Stimulated activated CD8-positive, alpha-beta memory T cell treated with anti-CD3 and anti-CD28 coated beads, Interleukin-4, amount 100 ng/mL, for 1 hour (primary cell): ENCODE data around the gene CCDC88A.
"Not testable (repeated sequence)": the region's sequence is repeated elsewhere in the genome, so short reads cannot be mapped to it uniquely, and the experiment has no call there.

Source experiments
- DNase-seq, 2 donors: peaks; one replicate each; pipeline ENCODE4 v3.0.0-alpha.2; 2020; ENCODE audit warnings: low read depth in 2 of 2, low spot score in 1 of 2

Gene CCDC88A, protein sequence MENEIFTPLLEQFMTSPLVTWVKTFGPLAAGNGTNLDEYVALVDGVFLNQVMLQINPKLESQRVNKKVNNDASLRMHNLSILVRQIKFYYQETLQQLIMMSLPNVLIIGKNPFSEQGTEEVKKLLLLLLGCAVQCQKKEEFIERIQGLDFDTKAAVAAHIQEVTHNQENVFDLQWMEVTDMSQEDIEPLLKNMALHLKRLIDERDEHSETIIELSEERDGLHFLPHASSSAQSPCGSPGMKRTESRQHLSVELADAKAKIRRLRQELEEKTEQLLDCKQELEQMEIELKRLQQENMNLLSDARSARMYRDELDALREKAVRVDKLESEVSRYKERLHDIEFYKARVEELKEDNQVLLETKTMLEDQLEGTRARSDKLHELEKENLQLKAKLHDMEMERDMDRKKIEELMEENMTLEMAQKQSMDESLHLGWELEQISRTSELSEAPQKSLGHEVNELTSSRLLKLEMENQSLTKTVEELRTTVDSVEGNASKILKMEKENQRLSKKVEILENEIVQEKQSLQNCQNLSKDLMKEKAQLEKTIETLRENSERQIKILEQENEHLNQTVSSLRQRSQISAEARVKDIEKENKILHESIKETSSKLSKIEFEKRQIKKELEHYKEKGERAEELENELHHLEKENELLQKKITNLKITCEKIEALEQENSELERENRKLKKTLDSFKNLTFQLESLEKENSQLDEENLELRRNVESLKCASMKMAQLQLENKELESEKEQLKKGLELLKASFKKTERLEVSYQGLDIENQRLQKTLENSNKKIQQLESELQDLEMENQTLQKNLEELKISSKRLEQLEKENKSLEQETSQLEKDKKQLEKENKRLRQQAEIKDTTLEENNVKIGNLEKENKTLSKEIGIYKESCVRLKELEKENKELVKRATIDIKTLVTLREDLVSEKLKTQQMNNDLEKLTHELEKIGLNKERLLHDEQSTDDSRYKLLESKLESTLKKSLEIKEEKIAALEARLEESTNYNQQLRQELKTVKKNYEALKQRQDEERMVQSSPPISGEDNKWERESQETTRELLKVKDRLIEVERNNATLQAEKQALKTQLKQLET (N-terminal part only)

DNA sequence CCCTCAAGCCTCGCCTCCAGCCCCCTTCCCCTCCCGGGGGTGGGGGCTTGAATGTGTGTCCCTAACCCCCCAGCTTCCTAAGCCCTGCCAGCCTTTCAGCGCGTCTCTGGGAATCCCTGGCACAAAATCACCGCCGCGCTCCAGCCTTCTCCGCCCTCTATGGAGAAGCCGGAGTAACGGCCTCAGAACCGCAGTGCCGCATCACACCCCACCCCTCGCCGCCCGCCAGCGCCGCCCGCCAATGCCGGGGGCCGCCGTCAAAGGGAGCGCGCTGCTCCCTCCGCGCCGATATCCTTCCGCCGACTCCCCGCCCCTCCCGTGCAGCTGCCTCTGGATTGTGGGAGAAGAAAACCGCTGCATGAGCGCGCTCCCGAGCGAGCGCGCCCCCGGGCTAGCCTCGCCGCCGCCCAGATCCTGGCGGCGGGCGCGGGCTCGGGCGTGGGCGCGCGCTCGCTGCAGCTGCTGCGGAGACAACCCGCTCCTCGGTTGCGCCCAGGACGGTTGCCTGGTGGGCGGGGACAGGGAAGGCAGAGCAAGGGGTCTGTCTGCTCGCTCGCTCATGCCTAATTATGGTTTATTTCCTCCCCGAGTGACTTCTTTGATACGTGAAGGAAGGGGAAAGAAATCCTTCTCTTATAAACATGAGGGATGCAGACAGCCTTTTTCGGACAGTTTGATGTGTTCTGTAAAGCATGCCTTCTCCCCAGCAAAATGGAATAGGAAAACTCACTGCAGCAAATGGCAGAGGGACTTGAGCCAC is at the start of gene CCDC88A:
TSS of gene CCDC88A (minus strand) at position 178 of the 760 bp plus-strand sequence. CDS start 777 bp downstream, outside the sequence.
- DNase-seq: peak; percentile 62 to 73

DNA sequence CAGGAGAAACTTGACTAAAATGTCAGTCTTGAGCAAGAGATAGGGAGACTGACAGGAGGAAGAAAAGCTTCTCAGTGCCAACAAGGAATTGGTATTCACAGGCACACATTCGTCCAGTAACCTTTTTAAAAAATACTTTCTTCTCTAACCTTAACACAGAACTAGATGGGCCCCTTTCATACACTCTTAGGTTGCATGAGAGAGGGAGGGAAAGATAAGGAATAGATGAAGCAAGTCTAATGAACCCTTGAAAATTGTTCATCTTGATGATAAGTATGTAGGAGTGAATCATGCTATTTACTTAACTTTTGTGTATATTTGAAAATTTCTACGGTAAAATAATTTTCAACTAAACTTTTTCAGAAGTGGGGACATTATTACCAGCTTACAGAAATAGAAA is 42.0 kb upstream of the CCDC88A start:
- DNase-seq: no peak

DNA sequence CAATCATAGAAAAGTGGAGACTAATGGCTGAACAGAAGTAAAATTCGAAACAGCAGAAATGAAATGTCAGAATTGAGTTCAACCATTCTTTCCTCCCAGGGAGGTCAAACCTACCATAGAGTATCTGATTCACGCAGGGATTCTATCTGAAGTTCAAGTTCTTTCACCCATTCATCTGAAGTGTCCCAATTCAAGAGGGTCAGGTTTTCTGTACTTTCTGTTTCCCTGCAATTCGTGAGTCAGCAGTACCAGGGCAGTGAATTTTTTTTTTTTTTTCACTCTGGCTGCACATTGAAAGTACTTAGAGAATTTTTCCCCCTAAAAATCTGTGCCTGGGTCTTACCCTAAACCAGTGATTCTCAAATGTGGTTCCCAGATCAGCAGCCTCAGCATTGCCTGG is 40.9 kb upstream of the CCDC88A start:
- DNase-seq: no peak

DNA sequence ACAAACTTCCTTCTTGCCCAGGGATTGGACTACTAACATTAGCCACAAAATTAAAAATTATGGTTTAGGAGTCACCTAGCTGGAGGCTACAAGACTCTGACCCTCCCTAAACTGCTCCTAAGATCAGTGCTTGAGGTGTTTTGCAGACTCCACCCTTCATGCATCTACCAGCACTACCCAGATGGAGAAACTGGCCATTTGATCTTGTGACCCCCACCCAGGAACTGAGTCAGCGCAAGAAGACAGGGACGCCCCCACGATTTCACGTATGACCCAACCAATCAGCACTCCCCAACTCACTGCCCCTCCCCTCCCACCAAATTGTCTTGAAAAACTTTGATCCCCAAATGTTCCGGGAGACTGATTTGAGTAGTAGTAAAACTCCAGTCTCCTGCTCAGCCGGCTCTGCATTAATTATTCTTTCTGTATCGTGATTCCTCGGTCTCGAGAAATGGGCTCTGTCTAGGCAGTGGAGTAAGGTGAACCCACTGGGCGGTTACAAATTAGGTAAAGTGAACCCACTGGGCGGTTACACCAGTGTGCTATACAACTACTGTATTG is 40.1 kb upstream of the CCDC88A start:
- no peak for DNase-seq

DNA sequence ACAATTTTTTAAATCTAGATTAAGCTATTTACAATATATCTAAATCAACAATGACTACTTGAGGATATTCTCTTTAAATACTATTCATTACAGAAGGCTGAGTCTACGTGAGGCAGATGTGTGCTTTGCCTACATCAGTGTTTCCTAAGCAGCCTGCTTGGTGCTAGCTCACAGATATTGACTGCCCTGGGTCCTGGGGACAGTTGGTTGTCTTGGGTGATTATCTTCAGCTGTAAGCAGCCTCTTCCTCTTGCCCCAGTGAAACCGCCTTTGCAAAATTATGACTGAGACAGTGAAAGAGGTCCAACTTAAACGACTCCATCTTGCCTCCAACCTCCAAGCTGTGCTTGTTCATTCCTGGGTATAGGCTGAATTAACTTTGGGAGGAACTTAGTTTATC is 39.6 kb upstream of the CCDC88A start:
- DNase-seq: no peak

DNA sequence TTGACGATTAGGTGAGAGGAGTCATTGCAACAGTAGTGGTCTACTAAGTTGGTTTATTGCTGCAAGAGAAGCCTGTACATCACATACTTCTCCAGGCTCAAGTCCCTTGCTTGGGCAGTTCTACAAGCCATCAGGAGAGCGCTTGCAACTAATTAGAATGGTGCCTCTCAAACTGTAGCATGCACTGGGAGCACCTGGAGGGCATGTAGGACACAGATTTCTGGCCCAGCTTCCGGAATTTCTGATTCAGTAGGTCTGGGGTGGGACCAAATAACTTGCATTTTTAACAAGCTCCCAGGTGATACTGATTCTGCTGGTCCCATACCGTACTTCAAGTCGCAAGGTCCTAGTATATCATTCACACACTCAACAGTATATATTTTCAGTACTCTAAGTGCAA is 34.5 kb upstream of the CCDC88A start:
- DNase-seq: no peak

DNA sequence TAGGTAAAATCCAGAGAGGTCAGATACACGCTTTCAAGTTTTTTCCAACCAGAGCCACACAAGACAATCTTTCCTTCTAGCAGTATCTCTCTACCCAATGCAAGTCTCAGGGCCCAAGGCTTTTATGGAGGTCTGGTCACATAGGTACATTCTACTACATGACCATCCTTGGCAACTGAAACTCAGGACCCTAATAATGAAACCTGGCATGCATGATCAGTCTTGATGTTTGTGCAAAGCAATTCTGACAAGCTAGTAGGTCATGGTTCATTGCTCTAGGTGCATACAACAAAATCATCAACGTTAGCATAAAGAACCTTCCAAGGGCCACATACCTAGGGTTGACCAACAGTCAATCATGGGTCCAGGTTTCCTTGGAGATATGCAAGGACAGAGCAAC is 33.2 kb upstream of the CCDC88A start:
- no peak for DNase-seq

DNA sequence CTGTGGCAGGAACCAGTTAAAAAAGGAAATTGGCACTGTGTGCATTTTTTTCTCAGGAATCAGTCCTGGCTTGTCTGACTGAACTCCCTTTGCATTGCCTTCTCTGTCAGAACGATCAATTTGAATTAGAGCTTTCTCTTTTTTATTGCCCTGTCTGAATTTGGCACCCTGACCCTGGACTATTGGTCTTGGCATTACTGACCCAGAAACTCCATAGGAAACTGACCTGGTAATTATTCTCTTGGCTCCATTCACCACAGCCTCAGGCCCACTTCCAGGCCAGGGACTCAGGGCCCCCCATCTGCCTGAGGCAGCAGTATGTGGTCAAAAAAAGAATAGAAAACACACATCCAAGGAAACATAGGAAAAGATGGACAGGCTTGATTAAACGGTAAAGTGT is 32.0 kb upstream of the CCDC88A start:
- DNase-seq: no peak

DNA sequence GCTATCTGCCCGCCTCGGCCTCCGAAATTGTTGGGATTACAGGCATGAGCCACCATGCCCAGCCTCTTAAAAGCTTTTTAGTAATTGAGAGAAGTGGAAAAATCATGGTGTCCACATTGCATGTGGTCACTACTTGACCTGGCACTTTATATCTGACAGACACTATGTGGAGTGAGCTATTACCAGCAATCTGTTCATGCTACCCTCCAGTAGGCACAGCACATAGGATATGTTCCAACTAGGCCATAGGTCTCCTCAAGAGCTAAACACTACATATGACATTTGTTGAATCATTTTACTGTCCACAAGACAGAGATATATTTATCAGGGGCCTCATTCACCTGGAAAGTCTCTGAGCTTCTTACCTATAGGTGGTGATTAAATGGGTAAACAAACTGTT is 30.4 kb upstream of the CCDC88A start:
- not testable (repeated sequence) for DNase-seq

DNA sequence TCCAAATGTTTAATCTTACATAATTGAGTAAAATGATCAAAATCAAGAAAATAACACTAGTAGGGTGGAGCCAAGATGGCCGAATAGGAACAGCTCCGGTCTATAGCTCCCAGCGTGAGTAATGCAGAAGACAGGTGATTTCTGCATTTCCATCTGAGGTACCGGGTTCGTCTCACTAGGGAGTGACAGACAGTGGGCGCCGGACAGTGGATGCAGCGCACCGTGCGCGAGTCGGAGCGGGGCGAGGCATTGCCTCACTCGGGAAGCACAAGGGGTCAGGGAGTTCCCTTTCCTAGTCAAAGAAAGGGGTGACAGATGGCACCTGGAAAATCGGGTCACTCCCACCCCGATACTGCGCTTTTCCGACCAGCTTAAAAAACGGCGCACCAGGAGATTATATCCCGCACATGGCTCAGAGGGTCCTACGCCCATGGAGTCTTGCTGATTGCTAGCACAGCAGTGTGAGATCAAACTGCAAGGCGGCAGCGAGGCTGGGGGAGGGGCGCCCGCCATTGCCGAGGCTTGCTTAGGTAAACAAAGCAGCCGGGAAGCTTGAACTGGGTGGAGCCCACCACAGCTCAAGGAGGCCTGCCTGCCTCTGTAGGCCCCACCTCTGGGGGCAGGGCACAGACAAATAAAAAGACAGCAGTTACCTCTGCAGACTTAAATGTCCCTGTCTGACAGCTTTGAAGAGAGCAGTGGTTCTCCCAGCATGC is 22.5 kb upstream of the CCDC88A start:
- DNase-seq: not testable (repeated sequence)

DNA sequence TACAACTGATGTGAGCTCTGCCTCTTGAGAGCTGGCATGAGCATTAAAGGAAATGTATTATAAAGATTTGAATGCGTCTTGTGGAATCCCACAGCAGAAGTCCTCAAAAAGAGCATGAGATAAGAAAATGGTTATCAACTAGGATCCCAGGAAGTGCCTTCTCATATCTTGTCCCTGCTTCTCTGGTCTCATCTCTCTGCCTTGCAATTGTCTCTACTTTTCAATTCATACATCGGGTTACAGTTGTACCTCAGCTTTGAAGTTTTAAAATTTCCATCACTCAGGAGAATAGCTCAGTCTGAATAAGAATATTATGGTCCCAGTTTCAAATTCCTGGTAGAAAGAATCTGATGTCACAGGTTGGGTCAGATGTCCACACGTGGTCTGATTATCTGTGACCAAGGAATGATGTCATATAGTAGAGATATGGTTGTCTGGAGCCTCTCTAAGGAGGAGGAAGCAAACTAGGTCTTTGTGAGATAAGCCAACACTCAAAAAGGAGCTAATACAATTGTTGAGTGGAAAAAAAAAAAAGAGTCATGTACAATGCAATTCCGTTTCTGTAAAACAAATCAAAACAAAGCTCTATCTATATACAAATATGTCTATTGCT is 21.7 kb upstream of the CCDC88A start:
- DNase-seq: no peak

DNA sequence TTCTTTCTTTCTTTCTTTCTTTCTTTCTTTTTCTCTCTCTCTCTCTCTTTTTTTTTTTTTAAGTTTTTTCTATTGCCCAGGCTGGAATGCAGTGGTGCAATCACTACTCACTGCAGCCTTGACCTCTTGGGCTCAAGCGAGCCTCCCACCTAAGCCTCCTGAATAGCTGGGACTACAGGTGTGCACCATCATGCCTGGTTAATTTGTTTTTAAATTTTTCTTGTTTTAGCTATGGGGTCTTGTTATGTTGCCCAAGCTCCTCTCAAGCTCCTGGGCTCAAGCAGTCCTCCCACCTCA is 19.4 kb upstream of the CCDC88A start:
- no peak for DNase-seq

DNA sequence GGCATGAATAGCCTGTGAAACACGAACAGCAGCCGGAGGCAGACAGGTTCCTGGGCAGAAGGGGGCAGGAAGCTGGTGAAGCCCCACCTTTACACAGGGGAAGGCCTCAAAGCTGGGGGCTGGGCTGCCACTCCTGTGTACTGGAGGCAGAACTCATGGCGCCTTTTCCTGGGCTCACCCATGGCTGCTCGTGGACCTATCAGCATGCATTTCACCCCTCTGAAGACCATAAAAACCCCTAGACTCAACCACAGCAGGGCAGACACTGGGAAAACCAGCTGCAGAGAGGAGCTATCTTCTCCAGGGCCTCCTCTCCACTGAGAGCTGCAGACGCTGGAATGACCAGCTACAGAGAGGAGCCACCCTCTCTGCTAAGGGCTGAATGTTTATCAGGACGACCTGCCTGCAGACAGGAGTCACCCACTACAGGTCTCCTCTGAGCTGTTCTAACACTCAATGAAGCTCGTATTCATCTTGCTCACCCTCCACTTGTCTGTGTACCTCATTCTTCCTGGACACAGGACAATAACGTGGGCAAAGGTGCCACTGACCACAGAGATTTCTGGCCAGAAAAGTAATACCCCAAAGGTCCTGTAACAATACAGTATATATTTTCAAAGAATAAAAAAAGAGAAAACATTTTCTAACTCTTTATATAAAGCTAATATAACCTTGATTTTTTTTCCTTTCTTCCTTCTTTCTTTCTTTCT is 18.9 kb upstream of the CCDC88A start:
- DNase-seq: no peak

DNA sequence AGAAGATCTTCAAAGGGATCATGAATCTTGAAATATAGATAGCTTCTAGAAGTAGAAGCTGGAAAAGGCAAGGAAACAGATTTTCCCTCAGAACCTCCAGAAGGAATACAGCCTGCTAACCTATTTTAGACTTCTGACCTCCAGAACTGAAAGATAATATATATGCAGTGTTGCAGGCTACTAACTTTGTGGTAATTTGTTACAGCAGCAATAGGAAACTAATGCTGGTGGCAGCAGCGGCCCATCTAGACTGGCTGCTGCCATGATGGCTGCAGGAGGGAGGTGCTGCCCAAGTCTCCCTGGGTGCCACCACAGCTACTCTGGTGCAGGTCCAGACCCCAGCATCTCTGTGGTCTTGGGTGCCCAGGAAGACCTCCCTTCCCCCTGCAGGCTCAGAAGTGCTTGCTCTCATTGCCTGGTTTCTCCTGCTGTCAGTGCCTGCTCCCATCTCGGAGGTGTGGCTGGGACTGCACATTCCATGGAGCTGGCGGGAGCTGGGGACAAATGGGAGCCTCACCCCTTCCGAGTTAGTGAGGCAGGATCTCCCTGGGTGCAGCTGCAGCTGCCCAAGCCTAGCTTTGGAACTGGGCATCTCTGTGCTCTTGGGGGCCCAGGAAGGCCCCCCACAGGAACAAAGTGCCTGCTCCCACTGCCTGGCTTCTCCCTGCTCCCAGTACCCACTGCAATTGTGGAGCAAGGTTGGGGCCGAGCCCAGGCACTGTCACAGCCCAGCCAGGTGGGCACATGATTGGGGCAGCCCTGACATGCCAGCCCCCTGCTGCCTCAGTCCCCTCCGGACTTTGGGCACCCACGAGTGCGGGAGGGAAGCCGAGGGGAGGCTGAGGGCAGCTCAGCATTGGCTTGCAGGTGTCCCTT is 18.1 kb upstream of the CCDC88A start:
- no peak for DNase-seq

DNA sequence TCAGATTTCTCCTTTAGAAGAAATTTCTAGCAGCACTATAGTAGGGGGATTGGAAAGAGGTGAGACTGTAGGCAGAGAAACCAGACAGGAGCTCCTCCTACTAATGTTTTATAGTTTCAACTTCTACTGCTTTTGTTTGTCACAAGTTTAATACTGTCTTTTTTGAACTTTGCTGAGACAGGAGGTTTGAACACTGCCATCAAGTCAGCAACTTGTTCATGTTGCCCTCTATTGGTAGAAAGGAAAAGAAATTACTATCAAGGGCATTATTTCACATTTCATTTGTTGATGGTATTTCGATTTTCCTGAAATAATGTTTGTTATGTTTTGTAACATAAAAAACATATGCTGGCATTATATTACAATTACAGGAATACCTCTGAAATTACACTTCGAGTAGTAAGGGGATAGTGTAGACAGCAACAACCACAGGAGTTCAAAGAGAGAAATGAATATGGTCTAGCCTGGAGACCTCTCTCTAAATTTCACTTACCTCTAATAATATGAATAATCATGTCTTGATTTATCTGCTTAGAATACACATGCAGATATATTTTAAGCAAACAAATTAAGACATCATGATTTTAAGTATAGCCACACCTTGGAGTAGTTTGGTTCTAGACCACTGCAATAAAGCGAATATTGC is 12.4 kb upstream of the CCDC88A start:
- no peak for DNase-seq

DNA sequence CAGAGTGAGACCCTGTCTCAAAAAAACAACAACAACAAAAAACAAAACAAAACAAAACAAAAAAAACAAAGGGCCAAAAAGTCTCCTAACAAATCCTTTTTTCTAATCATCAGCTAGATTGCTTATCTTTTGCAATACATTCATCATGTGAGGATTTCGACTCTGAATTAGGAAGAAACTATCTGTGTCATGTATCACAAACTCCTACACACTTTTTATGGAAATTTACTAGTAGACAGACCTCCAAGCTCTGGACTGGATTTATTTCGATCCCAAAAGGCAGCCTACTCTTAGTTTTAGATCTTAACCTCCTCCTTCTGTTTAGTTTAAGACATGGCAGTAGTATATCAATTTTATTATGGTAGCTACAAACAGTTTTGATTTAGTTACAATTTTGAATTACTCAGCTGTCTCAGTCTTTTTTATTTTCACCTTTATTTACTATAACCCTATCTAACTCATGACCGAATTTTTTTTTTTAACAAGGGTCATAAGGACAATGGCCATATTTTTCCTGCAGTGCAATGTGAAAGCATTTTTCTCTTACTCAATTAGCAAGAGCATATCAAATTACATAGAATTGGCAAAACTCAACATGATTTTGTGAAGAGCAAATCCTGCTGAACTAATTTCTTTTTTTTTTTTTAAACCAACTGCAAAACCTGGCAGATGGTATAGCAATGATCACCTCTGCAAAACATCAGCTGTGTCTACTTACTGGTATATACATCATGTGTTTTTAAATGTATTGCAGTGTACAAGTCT is 10.7 kb upstream of the CCDC88A start:
- DNase-seq: no peak

DNA sequence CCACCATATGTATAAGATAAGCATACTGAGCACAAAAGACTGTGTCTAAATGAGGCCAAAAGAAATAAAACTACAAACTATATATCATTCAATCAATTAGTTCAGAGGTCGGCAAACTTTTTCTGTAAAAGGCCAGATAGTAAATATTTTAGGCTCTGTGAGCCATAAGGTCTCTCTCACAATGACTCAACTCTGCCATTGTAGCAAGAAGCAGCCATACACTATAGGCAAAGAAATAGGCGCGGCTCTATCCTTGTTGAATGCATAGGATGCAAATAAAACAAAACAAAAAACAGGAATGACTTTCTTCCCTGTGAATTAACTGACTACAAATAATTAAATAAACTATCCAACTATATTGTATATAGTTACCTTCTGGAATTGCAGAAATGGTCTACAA is 8.6 kb upstream of the CCDC88A start:
- no peak for DNase-seq
